Loucy (cell line): ENCODE measurements around the gene ATRIP.

Experiments used
- CTCF ChIP-seq: fragments of 200-600 bp; sonication (generic); conservative IDR thresholded peaks from 2 replicates; pipeline ENCODE4 v1.5.1; 2014; ENCODE audit warnings: mild to moderate bottlenecking, antibody characterized with exemption, low read length
- EZH2phosphoT487 ChIP-seq: fragments of 200-600 bp; IDR thresholded peaks from 2 replicates; pipeline ENCODE4 v1.6.1; 2018; ENCODE audit warnings: antibody characterized with exemption, mild to moderate bottlenecking, moderate library complexity, borderline replicate concordance

- TF ChIP-seq CTCF (no peak), EZH2phosphoT487 (no peak)
These were observed 47.7 kb upstream of the ATRIP start for GRCh38 chr3:48398701-48399386.
